Kidney glomerular epithelial cell (primary cell): ENCODE measurements around the gene SMAD3.

Experiments used
- DNase-seq: peaks from one replicate; lab custom pipeline; 2025; lab: John Stamatoyannopoulos, UW

Gene SMAD3

GRCh38 chr15:67082007-67082536 lies 16.7 kb downstream of the SMAD3 start:
- DNase-seq = no peak

- no peak for DNase-seq
These were observed 17.8 kb downstream of the SMAD3 start for GRCh38 chr15:67083135-67083762.

- no peak for DNase-seq
These were observed 19.2 kb downstream of the SMAD3 start for GRCh38 chr15:67084561-67084960.

GRCh38 chr15:67085237-67085817 lies 19.9 kb downstream of the SMAD3 start:
- no peak for DNase-seq

GRCh38 chr15:67085818-67086636 lies 20.6 kb downstream of the SMAD3 start:
- no peak for DNase-seq

- DNase-seq = no peak
These were observed 21.2 kb downstream of the SMAD3 start for GRCh38 chr15:67086637-67086914.

- DNase-seq = no peak
These were observed 22.2 kb downstream of the SMAD3 start for GRCh38 chr15:67087507-67088172.

- no peak for DNase-seq
These were observed 24.1 kb downstream of the SMAD3 start for GRCh38 chr15:67089217-67090193.

- DNase-seq = no peak
These were observed 25.1 kb downstream of the SMAD3 start for GRCh38 chr15:67090297-67091070.

- peak; percentile 90 for DNase-seq
These were observed 25.9 kb downstream of the SMAD3 start for GRCh38 chr15:67091071-67091979.

- no peak for DNase-seq
These were observed 26.7 kb downstream of the SMAD3 start for GRCh38 chr15:67091980-67092677.

GRCh38 chr15:67092752-67093503 lies 27.5 kb downstream of the SMAD3 start:
- no peak for DNase-seq

GRCh38 chr15:67093504-67093862 lies 28.1 kb downstream of the SMAD3 start:
- DNase-seq = no peak

- DNase-seq = no peak
These were observed 28.8 kb downstream of the SMAD3 start for GRCh38 chr15:67094001-67094826.

GRCh38 chr15:67095912-67096311 lies 30.5 kb downstream of the SMAD3 start:
- DNase-seq = no peak

GRCh38 chr15:67096546-67097294 lies 31.3 kb downstream of the SMAD3 start:
- no peak for DNase-seq

GRCh38 chr15:67097424-67097823 lies 32.0 kb downstream of the SMAD3 start:
- DNase-seq = no peak
